Measurements from ENCODE around the gene MCF2. TPM values are rescaled to one million over a fixed set of nuclear protein-coding genes. Genes with fewer than 3 reads are reported as not detected.
"Not testable (repeated sequence)": the region's sequence is repeated elsewhere in the genome, so short reads cannot be mapped to it uniquely, and the experiment has no call there.

Gene MCF2
- total and polyA plus RNA-seq, 3 donors from 2014 or later = 19.6 to 55.5 (median 55.2) TPM

- peak; percentile 26 for DNase-seq
- H3K27ac ChIP-seq = no peak overlapping the region
- no peaks in the 10 kb centered on the region for H3K27me3 ChIP-seq
- no peaks in the 10 kb centered on the region for H3K36me3 ChIP-seq (ENCODE audit: low read depth, missing control alignments)
- no peaks in the 10 kb centered on the region for H3K4me1 ChIP-seq
- H3K4me3 ChIP-seq = peak overlapping the region in 1 of 2 donors; percentile 59
- intact Hi-C loops (cut with DNase I; ENCODE audit: low total_unique reads) = no loop called here
- TF ChIP-seq CTCF (IDR thresholded peaks at IDR 0.05) = no peak
- TF ChIP-seq POLR2A (IDR thresholded peaks at IDR 0.05) = no peak
- H3K9me3 ChIP-seq = no peaks in the 10 kb centered on the region
- WGBS, 2 donors = 2 to 3% methylated on average over 11 to 17 of the region's 23 CpGs
These were observed 16.5 kb downstream of the MCF2 start for GRCh38 chrX:139691493-139691842.

DNA sequence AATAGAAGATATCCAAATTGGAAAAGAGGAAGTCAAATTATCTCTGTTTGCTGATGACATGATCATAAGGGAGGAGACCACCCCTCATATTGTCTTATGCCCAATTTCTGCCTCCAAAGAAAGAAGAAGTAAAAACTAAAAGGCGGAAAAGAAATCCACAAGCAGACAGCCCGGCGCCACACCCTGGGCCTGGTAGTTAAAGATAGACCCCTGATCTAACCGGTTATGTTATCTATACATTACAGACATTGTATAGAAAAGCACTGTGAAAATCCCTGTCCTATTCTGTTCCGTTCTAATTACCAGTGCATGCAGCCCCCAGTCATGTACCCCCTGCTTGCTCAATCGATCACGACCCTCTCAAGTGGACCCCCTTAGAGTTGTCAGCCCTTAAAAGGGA lies 22.8 kb downstream of the MCF2 start:
- H3K27ac ChIP-seq; H3K36me3 ChIP-seq (ENCODE audit: low read depth, missing control alignments); H3K9me3 ChIP-seq; H3K27me3 ChIP-seq; DNase-seq; intact Hi-C loops (cut with DNase I; ENCODE audit: low total_unique reads); H3K4me3 ChIP-seq; H3K4me1 ChIP-seq: not testable (repeated sequence)
- WGBS, 2 donors = 97 to 100% methylated on average over 3 to 7 of the region's 7 CpGs

DNA sequence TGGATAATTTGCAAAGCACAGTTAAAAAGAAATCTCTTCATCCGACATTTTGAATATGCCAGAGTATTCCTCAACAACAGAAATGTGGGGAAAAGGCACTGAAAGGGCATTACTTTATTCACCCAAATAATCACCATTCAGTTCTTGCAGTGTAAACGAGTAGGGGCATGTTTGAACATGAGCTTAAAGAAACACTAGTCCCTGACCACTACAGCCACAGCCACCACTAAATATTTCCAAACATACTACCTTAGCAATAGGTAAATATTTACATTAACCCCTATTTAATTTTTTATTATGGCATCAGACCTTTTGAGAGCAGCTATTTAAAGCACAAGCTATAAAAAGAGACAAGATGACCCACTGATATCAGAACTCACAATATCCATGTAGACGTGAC lies 27.6 kb downstream of the MCF2 start:
- WGBS, 2 donors = 73 to 80% methylated on average over 3 of the region's 3 CpGs
- Histone ChIP-seq H3K27me3 (no peaks in the 10 kb centered on the region), H3K4me1 (no peaks in the 10 kb centered on the region), H3K4me3 (no peak overlapping the region), H3K36me3 (ENCODE audit: low read depth, missing control alignments) (no peaks in the 10 kb centered on the region), H3K27ac (no peak overlapping the region), H3K9me3 (no peaks in the 10 kb centered on the region)
- no peak for DNase-seq
- intact Hi-C loops (cut with DNase I; ENCODE audit: low total_unique reads) = no loop called here
- TF ChIP-seq CTCF (IDR thresholded peaks at IDR 0.05) (no peak), POLR2A (IDR thresholded peaks at IDR 0.05) (no peak)

- Histone ChIP-seq H3K27me3 (no peaks in the 10 kb centered on the region), H3K9me3 (no peaks in the 10 kb centered on the region), H3K27ac (no peak overlapping the region), H3K4me3 (no peak overlapping the region), H3K4me1 (no peaks in the 10 kb centered on the region), H3K36me3 (ENCODE audit: low read depth, missing control alignments) (no peaks in the 10 kb centered on the region)
- TF ChIP-seq POLR2A (IDR thresholded peaks at IDR 0.05) = no peak
- no peak for TF ChIP-seq CTCF (IDR thresholded peaks at IDR 0.05)
- no peak for DNase-seq
- 92 to 95% methylated on average over 3 of the region's 3 CpGs for WGBS, 2 donors
- intact Hi-C loops (cut with DNase I; ENCODE audit: low total_unique reads) = no loop called here
These were observed 60.4 kb downstream of the MCF2 start for GRCh38 chrX:139647597-139647996.

DNA sequence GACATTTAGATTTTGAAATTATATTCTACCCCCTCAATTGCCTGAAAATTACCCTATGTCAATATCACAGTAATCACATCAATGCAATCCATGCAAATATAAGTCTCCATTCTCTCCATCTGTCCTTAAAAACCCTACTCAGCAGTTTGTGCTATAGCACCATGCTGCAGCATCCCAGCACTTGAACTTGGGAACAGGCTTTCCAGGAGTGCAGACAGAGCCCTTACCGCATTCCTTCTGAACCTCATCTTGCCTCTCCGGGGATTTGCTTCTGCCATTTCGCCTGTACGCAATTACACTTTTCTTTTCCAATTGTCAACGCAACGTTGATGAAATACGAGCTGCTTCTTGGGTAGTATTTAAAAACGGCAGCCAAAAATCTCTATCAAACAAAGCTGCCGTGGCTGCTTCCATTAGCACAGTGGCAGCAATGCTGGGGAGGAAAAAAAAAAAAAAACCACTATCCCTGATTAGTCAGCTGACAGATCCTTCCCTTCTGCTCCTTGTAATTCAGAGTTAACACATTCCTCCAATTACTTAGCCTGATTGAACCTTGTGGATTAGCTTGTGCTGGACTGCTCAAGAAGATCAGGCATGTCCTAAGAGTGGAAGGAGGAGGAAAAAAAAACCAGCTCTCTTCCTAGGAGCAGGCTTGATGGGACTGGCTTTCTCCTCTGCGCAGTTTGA lies 65.6 kb downstream of the MCF2 start:
- Histone ChIP-seq H3K9me3 (no peaks in the 10 kb centered on the region), H3K4me3 (peak overlapping the region in 1 of 2 donors; percentile 29)

More for the DNA sequence above, 65.6 kb downstream of the MCF2 start:
- Histone ChIP-seq H3K36me3 (ENCODE audit: low read depth, missing control alignments) (no peaks in the 10 kb centered on the region), H3K4me1 (no peaks in the 10 kb centered on the region), H3K27ac (no peak overlapping the region), H3K27me3 (no peaks in the 10 kb centered on the region)
- WGBS, 2 donors = 11 to 38% methylated on average over 10 of the region's 10 CpGs
- no peak for DNase-seq
- no peak for TF ChIP-seq CTCF (IDR thresholded peaks at IDR 0.05)
- TF ChIP-seq POLR2A (IDR thresholded peaks at IDR 0.05) = no peak
- intact Hi-C loops (cut with DNase I; ENCODE audit: low total_unique reads) = no loop called here

Measured in testis (tissue), 3 donors.